Testis (tissue), 3 donors: ENCODE measurements around the gene ADGRA1. TPM values are rescaled to one million over a fixed set of nuclear protein-coding genes. Genes with fewer than 3 reads are reported as not detected.
A peak's percentile ranks its signal among the peaks of the same experiment; 100 is the strongest.

Experiments used
- DNase-seq: peaks from one replicate; pipeline ENCODE4 v3.0.0-alpha.2; 2019
- H3K27ac ChIP-seq, 2 donors: fragments of 200-600 bp; sonication (generic); one replicate each; pipeline ENCODE4 v1.5.1; 2019
- H3K27me3 ChIP-seq: fragments of 200-600 bp; sonication (generic); one replicate; pipeline ENCODE4 v1.5.1; 2019
- H3K36me3 ChIP-seq: fragments of 200-600 bp; sonication (generic); one replicate; pipeline ENCODE4 v1.5.1; 2017; ENCODE audit warnings: low read depth; ENCODE audit errors: missing control alignments
- H3K4me1 ChIP-seq: fragments of 200-600 bp; sonication (generic); one replicate; pipeline ENCODE4 v1.5.1; 2019
- H3K4me3 ChIP-seq, 2 donors: fragments of 200-600 bp; sonication (generic); one replicate each; pipeline ENCODE4 v1.5.1; 2017 to 2019
- H3K9me3 ChIP-seq: fragments of 200-600 bp; sonication (generic); one replicate; pipeline ENCODE4 v1.5.1; 2017
- CTCF ChIP-seq, 3 experiments: fragments of 450-650 bp in 2 of 3; fragments of 200-600 bp in 1 of 3; sonication (generic) in 1 of 3; IDR thresholded peaks; one replicate each; pipeline ENCODE4 v1.5.1; 2016 to 2019; ENCODE audit warnings: antibody characterized with exemption in 3 of 3, mild to moderate bottlenecking in 2 of 3, moderate library complexity in 1 of 3
- POLR2A ChIP-seq: fragments of 450-650 bp; IDR thresholded peaks from one replicate; pipeline ENCODE4 v1.6.1; 2017; ENCODE audit warnings: antibody characterized with exemption, mild to moderate bottlenecking, moderate library complexity
- WGBS, 2 donors: methylation state at CpG; one replicate each; pipeline ENCODE4 v1.1.5; 2018; 5-methylcytosine and 5-hydroxymethylcytosine counted together
- intact Hi-C: fragments of 100-400 bp; cut with DNase I; formaldehyde crosslinking; loops from one replicate; pipeline ENCODE4 v1.15.1; 2023; ENCODE audit warnings: low total_unique reads
- polyA plus RNA-seq: library from polyadenylated mRNA; stranded (reverse); fragments of 350-450 nt; fragmentation: Illumina TruSeq; extraction: RNeasy Lipid Tissue Mini Kit (QIAGEN cat#74804); gene quantifications from one replicate; pipeline ENCODE4 v1.2.3, GENCODE V29; 2014; ENCODE audit warnings: low read depth, low replicate concordance; ENCODE audit not compliant: insufficient read depth
- total RNA-seq, 2 donors: library from RNA; depleted of rRNA; stranded (reverse); fragments of >200 nt; gene quantifications; one replicate each; pipeline ENCODE4 v1.2.3, GENCODE V29; 2016

Gene ADGRA1
- total and polyA plus RNA-seq, 3 donors from 2014 or later = 0.95 to 1.4 (median 1.1) TPM

GRCh38 chr10:133131053-133131452, 43.3 kb downstream of the ADGRA1 start:
- intact Hi-C loops = no loop called here
- no peaks in the 10 kb centered on the region for H3K27me3 ChIP-seq
- 73 to 85% methylated on average over 18 of the region's 18 CpGs for WGBS, 2 donors
- H3K9me3 ChIP-seq = no peaks in the 10 kb centered on the region
- H3K27ac ChIP-seq = no peak overlapping the region
- H3K4me3 ChIP-seq = no peak overlapping the region
- TF ChIP-seq CTCF (IDR thresholded peaks at IDR 0.05) (no peak), POLR2A (no peak)
- H3K36me3 ChIP-seq = no peaks in the 10 kb centered on the region
- no peaks in the 10 kb centered on the region for H3K4me1 ChIP-seq
- no peak for DNase-seq

- Histone ChIP-seq H3K9me3 (no peaks in the 10 kb centered on the region), H3K27me3 (no peaks in the 10 kb centered on the region), H3K27ac (no peak overlapping the region), H3K4me3 (no peak overlapping the region), H3K36me3 (no peaks in the 10 kb centered on the region), H3K4me1 (no peaks in the 10 kb centered on the region)
- peak; percentile 11 for DNase-seq
- intact Hi-C loops = no loop called here
- TF ChIP-seq POLR2A = no peak
- TF ChIP-seq CTCF (IDR thresholded peaks at IDR 0.05) = no peak
- WGBS, 2 donors = 88% methylated on average over 30 to 41 of the region's 41 CpGs
Measured at GRCh38 chr10:133131734-133132472, 44.2 kb downstream of the ADGRA1 start.

- Histone ChIP-seq H3K27me3 (no peaks in the 10 kb centered on the region), H3K4me1 (no peaks in the 10 kb centered on the region), H3K27ac (no peak overlapping the region), H3K36me3 (no peaks in the 10 kb centered on the region), H3K9me3 (no peaks in the 10 kb centered on the region), H3K4me3 (no peak overlapping the region)
- intact Hi-C loops = no loop called here
- 83 to 91% methylated on average over 11 to 23 of the region's 26 CpGs for WGBS, 2 donors
- no peak for TF ChIP-seq CTCF (IDR thresholded peaks at IDR 0.05)
- TF ChIP-seq POLR2A = no peak
- no peak for DNase-seq
Measured at GRCh38 chr10:133132473-133133291, 45.0 kb downstream of the ADGRA1 start.

- 83 to 89% methylated on average over 5 to 19 of the region's 20 CpGs for WGBS, 2 donors
- Histone ChIP-seq H3K27ac (no peak overlapping the region), H3K4me1 (no peaks in the 10 kb centered on the region), H3K27me3 (no peaks in the 10 kb centered on the region), H3K4me3 (no peak overlapping the region), H3K9me3 (no peaks in the 10 kb centered on the region), H3K36me3 (no peaks in the 10 kb centered on the region)
- no peak for DNase-seq
- TF ChIP-seq POLR2A = no peak
- TF ChIP-seq CTCF (IDR thresholded peaks at IDR 0.05) = no peak
- intact Hi-C loops = no loop called here
Measured at GRCh38 chr10:133133471-133134231, 45.9 kb downstream of the ADGRA1 start.
